ENCODE results near the gene C13orf42.

The C13orf42 gene

GRCh38 chr13:51111174-51111573, at the start of gene C13orf42:
TSS of gene C13orf42 (minus strand) at chr13:51111274. CDS start at chr13:51111209, 65 bp downstream.
- H3K27ac Mint-ChIP-seq, result no peak within 1 kb of the TSS
- no peaks in the 10 kb centered on the region for H3K4me1 Mint-ChIP-seq
- H3K27me3 Mint-ChIP-seq (ENCODE audit: low read depth), result peaks cover 6% of the 10 kb centered on the region
- TF ChIP-seq CTCF (IDR thresholded peaks at IDR 0.05; ENCODE audit: unreplicated experiment in 3 of 3), result no peak
- no peak within 1 kb of the TSS for H3K4me3 Mint-ChIP-seq
- H3K36me3 Mint-ChIP-seq (ENCODE audit: low read depth), result no peaks in the 10 kb centered on the region
- no peaks in the 10 kb centered on the region for H3K9me3 Mint-ChIP-seq

- Mint-ChIP-seq H3K4me3 (no peak overlapping the region), H3K9me3 (no peaks in the 10 kb centered on the region), H3K36me3 (ENCODE audit: low read depth) (no peaks in the 10 kb centered on the region), H3K27me3 (ENCODE audit: low read depth) (peaks cover 7% of the 10 kb centered on the region), H3K4me1 (peaks cover 12% of the 10 kb centered on the region), H3K27ac (no peak overlapping the region)
- no peak for TF ChIP-seq CTCF (IDR thresholded peaks at IDR 0.05; ENCODE audit: unreplicated experiment in 3 of 3)
Observed at GRCh38 chr13:51158880-51159518, 47.9 kb upstream of the C13orf42 start.

DNA sequence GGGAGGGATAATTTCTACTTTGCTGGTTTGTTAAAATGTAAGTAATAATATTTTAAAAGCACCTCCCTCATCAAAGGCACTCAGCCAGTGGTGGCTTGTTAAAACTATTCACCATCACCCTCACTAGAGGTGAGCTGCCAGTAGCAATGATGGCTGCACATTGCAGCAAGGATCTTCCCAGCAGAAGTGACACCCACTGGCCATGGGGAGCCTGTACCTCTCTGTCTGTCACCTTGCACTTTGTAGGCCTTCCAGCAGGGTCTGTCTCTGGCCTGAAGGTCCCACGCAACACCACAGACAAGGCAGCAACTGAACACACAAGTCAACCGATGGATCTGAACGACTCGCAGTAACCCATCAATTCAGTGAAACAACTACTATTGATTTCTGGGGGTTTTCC, 47.3 kb upstream of the C13orf42 start:
- no peaks in the 10 kb centered on the region for H3K36me3 Mint-ChIP-seq (ENCODE audit: low read depth)
- H3K27ac Mint-ChIP-seq, result no peak overlapping the region
- no peak overlapping the region for H3K4me3 Mint-ChIP-seq
- peaks cover 7% of the 10 kb centered on the region for H3K27me3 Mint-ChIP-seq (ENCODE audit: low read depth)
- no peaks in the 10 kb centered on the region for H3K9me3 Mint-ChIP-seq
- H3K4me1 Mint-ChIP-seq, result peaks cover 12% of the 10 kb centered on the region
- TF ChIP-seq CTCF (IDR thresholded peaks at IDR 0.05; ENCODE audit: unreplicated experiment in 3 of 3), result no peak

GRCh38 chr13:51156648-51157047, 45.6 kb upstream of the C13orf42 start:
- no peak for TF ChIP-seq CTCF (IDR thresholded peaks at IDR 0.05; ENCODE audit: unreplicated experiment in 3 of 3)
- H3K27me3 Mint-ChIP-seq (ENCODE audit: low read depth), result peaks cover 19% of the 10 kb centered on the region
- H3K9me3 Mint-ChIP-seq, result no peaks in the 10 kb centered on the region
- H3K36me3 Mint-ChIP-seq (ENCODE audit: low read depth), result no peaks in the 10 kb centered on the region
- H3K4me1 Mint-ChIP-seq, result peaks cover 12% of the 10 kb centered on the region
- H3K27ac Mint-ChIP-seq, result no peak overlapping the region
- H3K4me3 Mint-ChIP-seq, result no peak overlapping the region

- H3K9me3 Mint-ChIP-seq, result no peaks in the 10 kb centered on the region
- peaks cover 12% of the 10 kb centered on the region for H3K4me1 Mint-ChIP-seq
- H3K36me3 Mint-ChIP-seq (ENCODE audit: low read depth), result no peaks in the 10 kb centered on the region
- H3K27ac Mint-ChIP-seq, result no peak overlapping the region
- no peak overlapping the region for H3K4me3 Mint-ChIP-seq
- no peak for TF ChIP-seq CTCF (IDR thresholded peaks at IDR 0.05; ENCODE audit: unreplicated experiment in 3 of 3)
- H3K27me3 Mint-ChIP-seq (ENCODE audit: low read depth), result peaks cover 20% of the 10 kb centered on the region
Observed at GRCh38 chr13:51155776-51156515, 44.9 kb upstream of the C13orf42 start.

- TF ChIP-seq CTCF (IDR thresholded peaks at IDR 0.05; ENCODE audit: unreplicated experiment in 3 of 3), result no peak
Observed at GRCh38 chr13:51155161-51155560, 44.1 kb upstream of the C13orf42 start.

More at GRCh38 chr13:51155161-51155560, 44.1 kb upstream of the C13orf42 start:
- peaks cover 20% of the 10 kb centered on the region for H3K27me3 Mint-ChIP-seq (ENCODE audit: low read depth)
- H3K27ac Mint-ChIP-seq, result no peak overlapping the region
- no peaks in the 10 kb centered on the region for H3K36me3 Mint-ChIP-seq (ENCODE audit: low read depth)
- no peaks in the 10 kb centered on the region for H3K9me3 Mint-ChIP-seq
- peaks cover 12% of the 10 kb centered on the region for H3K4me1 Mint-ChIP-seq
- no peak overlapping the region for H3K4me3 Mint-ChIP-seq

Data from nephron (organoid).